DOHH2 (cell line): ENCODE measurements around the gene PRSS3.
"Not testable (repeated sequence)": the region's sequence is repeated elsewhere in the genome, so short reads cannot be mapped to it uniquely, and the experiment has no call there.

Source experiments
- EZH2phosphoT487 ChIP-seq: fragments of 200-600 bp; sonication (generic); IDR thresholded peaks from 2 replicates; pipeline ENCODE4 v1.6.1; 2017; ENCODE audit warnings: borderline replicate concordance, mild to moderate bottlenecking, antibody characterized with exemption, low read length, moderate library complexity, mixed read lengths
- TF ChIP-seq, protein P1 (sequence below): fragments of 200-600 bp; sonication (generic); IDR thresholded peaks from one replicate; pipeline ENCODE4 v1.5.1; 2014; ENCODE audit warnings: antibody characterized with exemption, mild to moderate bottlenecking, low read depth, low read length; ENCODE audit not compliant: poor library complexity, severe bottlenecking

DNA sequence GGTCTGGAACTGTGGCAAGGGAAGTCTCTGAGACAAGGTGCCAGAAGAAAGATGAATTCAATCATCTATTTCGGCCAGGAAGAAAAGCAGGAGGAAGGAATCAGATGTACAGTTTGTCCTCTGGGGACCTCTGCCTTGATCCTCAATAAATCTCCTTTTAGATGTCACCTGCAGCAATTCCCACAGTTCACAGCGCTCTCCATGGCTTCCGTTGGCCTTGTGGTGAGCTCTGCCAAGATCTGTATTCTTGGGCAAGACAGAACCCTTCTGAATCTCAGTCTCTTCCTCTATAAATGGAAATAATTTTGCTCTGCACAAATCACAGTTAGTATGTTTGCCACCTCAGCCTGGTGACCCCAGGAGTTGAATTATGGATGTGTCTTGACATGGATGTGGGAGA, 8.8 kb downstream of the PRSS3 start:
- TF ChIP-seq, protein P1, sequence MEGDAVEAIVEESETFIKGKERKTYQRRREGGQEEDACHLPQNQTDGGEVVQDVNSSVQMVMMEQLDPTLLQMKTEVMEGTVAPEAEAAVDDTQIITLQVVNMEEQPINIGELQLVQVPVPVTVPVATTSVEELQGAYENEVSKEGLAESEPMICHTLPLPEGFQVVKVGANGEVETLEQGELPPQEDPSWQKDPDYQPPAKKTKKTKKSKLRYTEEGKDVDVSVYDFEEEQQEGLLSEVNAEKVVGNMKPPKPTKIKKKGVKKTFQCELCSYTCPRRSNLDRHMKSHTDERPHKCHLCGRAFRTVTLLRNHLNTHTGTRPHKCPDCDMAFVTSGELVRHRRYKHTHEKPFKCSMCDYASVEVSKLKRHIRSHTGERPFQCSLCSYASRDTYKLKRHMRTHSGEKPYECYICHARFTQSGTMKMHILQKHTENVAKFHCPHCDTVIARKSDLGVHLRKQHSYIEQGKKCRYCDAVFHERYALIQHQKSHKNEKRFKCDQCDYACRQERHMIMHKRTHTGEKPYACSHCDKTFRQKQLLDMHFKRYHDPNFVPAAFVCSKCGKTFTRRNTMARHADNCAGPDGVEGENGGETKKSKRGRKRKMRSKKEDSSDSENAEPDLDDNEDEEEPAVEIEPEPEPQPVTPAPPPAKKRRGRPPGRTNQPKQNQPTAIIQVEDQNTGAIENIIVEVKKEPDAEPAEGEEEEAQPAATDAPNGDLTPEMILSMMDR: not testable (repeated sequence)
- TF ChIP-seq EZH2phosphoT487: not testable (repeated sequence)
